Activated CD8-positive, alpha-beta T cell treated with anti-CD3 and anti-CD28 coated beads, Interleukin-2, amount 10 ng/mL, durations not matched to agents 7 days and 5 days (primary cell): Measurements from ENCODE around the gene ESYT1. TPM values are rescaled to one million over a fixed set of nuclear protein-coding genes. Genes with fewer than 3 reads are reported as not detected.

Experiments used
- ATAC-seq: fragments of 150-1000 bp; cut with Tn5 transposase; one replicate; pipeline ENCODE4 v1.10.0; 2021; ENCODE audit warnings: moderate library complexity
- CTCF ChIA-PET: fragments of 350-600 bp; sonication (Branson Sonifier 250); formaldehyde crosslinking; loops from one replicate; lab custom pipeline; 2021; ENCODE audit warnings: antibody characterized with exemption; lab: Charles Lee
- POLR2A ChIA-PET: fragments of 350-600 bp; sonication (Branson Sonifier 250); formaldehyde crosslinking; loops from one replicate; lab custom pipeline; 2021; ENCODE audit warnings: antibody characterized with exemption; lab: Charles Lee
- DNase-seq: peaks from one replicate; pipeline ENCODE4 v3.0.0-alpha.2; 2020
- H3K27ac Mint-ChIP-seq: one replicate; pipeline ENCODE4 v1.8.0; 2021; ENCODE audit warnings: mild to moderate bottlenecking, mixed read lengths
- H3K27me3 Mint-ChIP-seq: one replicate; pipeline ENCODE4 v1.8.0; 2021; ENCODE audit warnings: low read depth, mixed read lengths
- H3K36me3 Mint-ChIP-seq: one replicate; pipeline ENCODE4 v1.8.0; 2021; ENCODE audit warnings: low read depth, mixed read lengths
- H3K4me1 Mint-ChIP-seq: one replicate; pipeline ENCODE4 v1.8.0; 2021; ENCODE audit warnings: low read depth, mixed read lengths
- H3K4me3 Mint-ChIP-seq: one replicate; pipeline ENCODE4 v1.8.0; 2021; ENCODE audit warnings: mild to moderate bottlenecking, mixed read lengths
- H3K9me3 Mint-ChIP-seq: one replicate; pipeline ENCODE4 v1.8.0; 2022; ENCODE audit warnings: mixed read lengths; ENCODE audit not compliant: insufficient read depth
- total RNA-seq, 2 experiments: library from RNA; stranded (reverse); gene quantifications; one replicate each; pipeline ENCODE4 v1.2.3, GENCODE V29; 2021

ESYT1 gene
- total RNA-seq, result 100 to 1,000 TPM; 317 to 333 TPM

- peak; percentile 100 for DNase-seq
- Mint-ChIP-seq H3K36me3 (peaks cover 49% of the 10 kb centered on the region), H3K27ac (peak within 1 kb of the TSS; percentile 91), H3K4me3 (peak within 1 kb of the TSS; percentile 88), H3K27me3 (no peaks in the 10 kb centered on the region), H3K4me1 (peaks cover 70% of the 10 kb centered on the region), H3K9me3 (no peaks in the 10 kb centered on the region)
- peak; percentile 91 for ATAC-seq
- POLR2A ChIA-PET, result interaction anchor here (0.6 to 8.7 kb wide), 20 partner anchors 9 to 1349 kb away, joined by 3 to 77 read pairs (median 6); partner anchors contain the start of genes DNAJC14, MYL6, MYL6B and PA2G4
- CTCF ChIA-PET, result interaction anchor here (1.0 to 9.3 kb wide), 17 partner anchors 10 to 508 kb away, joined by 3 to 148 read pairs (median 9); partner anchors contain the start of genes ERBB3, MYL6, MYL6B and PA2G4
Observed at GRCh38 chr12:56127888-56128669, at the start of gene ESYT1. Gene ESYT1, plus strand, starts transcription at chr12:56128267. Its CDS starts 53 bp downstream, at chr12:56128320.

GRCh38 chr12:56078427-56078826, 49.6 kb upstream of the ESYT1 start:
- POLR2A ChIA-PET, result no interaction called here

GRCh38 chr12:56078931-56079722, 48.9 kb upstream of the ESYT1 start:
- POLR2A ChIA-PET, result interaction anchor here (0.8 to 5.2 kb wide), 3 partner anchors 9 to 24 kb away, joined by 3 to 26 read pairs (median 4); partner anchors contain the start of gene PA2G4
- H3K27ac Mint-ChIP-seq, result peak overlapping the region; percentile 43
- H3K9me3 Mint-ChIP-seq, result no peaks in the 10 kb centered on the region
- CTCF ChIA-PET, result interaction anchor here (0.7 to 5.8 kb wide), 17 partner anchors 9 to 325 kb away, joined by 3 to 45 read pairs (median 4); partner anchors contain the start of genes ESYT1, ORMDL2, PA2G4 and RAB5B
- peak overlapping the region; percentile 79 for H3K4me3 Mint-ChIP-seq
- DNase-seq, result peak; percentile 64
- H3K36me3 Mint-ChIP-seq, result no peaks in the 10 kb centered on the region
- peak; percentile 66 for ATAC-seq
- H3K27me3 Mint-ChIP-seq, result peaks cover 23% of the 10 kb centered on the region
- peaks cover 21% of the 10 kb centered on the region for H3K4me1 Mint-ChIP-seq

More at GRCh38 chr12:56078427-56078826, 49.6 kb upstream of the ESYT1 start:
- Mint-ChIP-seq H3K27me3 (peaks cover 18% of the 10 kb centered on the region), H3K36me3 (no peaks in the 10 kb centered on the region), H3K9me3 (no peaks in the 10 kb centered on the region), H3K4me3 (peak overlapping the region; percentile 79), H3K4me1 (peaks cover 21% of the 10 kb centered on the region), H3K27ac (no peak overlapping the region)
- ATAC-seq (no peak), DNase-seq (no peak)
- CTCF ChIA-PET, result interaction anchor here (1.4 to 5.8 kb wide), 3 partner anchors 12 to 32 kb away, joined by 3 to 45 read pairs (median 11); partner anchors contain the start of gene PA2G4

- POLR2A ChIA-PET, result interaction anchor here (0.8 to 5.2 kb wide), 4 partner anchors 8 to 32 kb away, joined by 3 to 26 read pairs (median 4); partner anchors contain the start of gene PA2G4
- Mint-ChIP-seq H3K27me3 (peaks cover 22% of the 10 kb centered on the region), H3K9me3 (no peaks in the 10 kb centered on the region), H3K36me3 (no peaks in the 10 kb centered on the region), H3K4me1 (peaks cover 22% of the 10 kb centered on the region), H3K4me3 (peak within 1 kb of the TSS; percentile 79), H3K27ac (peak within 1 kb of the TSS; percentile 46)
- ATAC-seq (peak; percentile 85), DNase-seq (peak; percentile 73)
- CTCF ChIA-PET, result interaction anchor here (0.7 to 5.8 kb wide), 17 partner anchors 10 to 326 kb away, joined by 3 to 45 read pairs (median 4); partner anchors contain the start of genes ESYT1, ORMDL2, PA2G4 and RAB5B
Observed at GRCh38 chr12:56079723-56080555, 48.1 kb upstream of the ESYT1 start, which contains the start of gene ERBB3. Gene ERBB3, plus strand, starts transcription at chr12:56080165. Its CDS starts 136 bp downstream, at chr12:56080301.

GRCh38 chr12:56080556-56081138, 47.4 kb upstream of the ESYT1 start:
- H3K27me3 Mint-ChIP-seq, result peaks cover 22% of the 10 kb centered on the region
- H3K36me3 Mint-ChIP-seq, result no peaks in the 10 kb centered on the region
- peak overlapping the region; percentile 16 for H3K27ac Mint-ChIP-seq
- DNase-seq (no peak), ATAC-seq (peak; percentile 1)
- ChIA-PET POLR2A (interaction anchor here (1.1 to 5.2 kb wide), 3 partner anchors 23 to 36 kb away, joined by 3 to 26 read pairs (median 3); partner anchors contain the start of gene PA2G4), CTCF (interaction anchor here (1.1 to 5.8 kb wide), 9 partner anchors 15 to 109 kb away, joined by 3 to 45 read pairs (median 5); partner anchors contain the start of genes PA2G4, RAB5B and ZC3H10)
- peaks cover 26% of the 10 kb centered on the region for H3K4me1 Mint-ChIP-seq
- H3K9me3 Mint-ChIP-seq, result no peaks in the 10 kb centered on the region
- H3K4me3 Mint-ChIP-seq, result peak overlapping the region; percentile 79

- CTCF ChIA-PET, result interaction anchor here (0.8 to 5.8 kb wide), 5 partner anchors 14 to 37 kb away, joined by 3 to 45 read pairs (median 3); partner anchors contain the start of genes PA2G4 and ZC3H10
- no peak for DNase-seq
- POLR2A ChIA-PET, result interaction anchor here (1.1 to 5.2 kb wide), 2 partner anchors 22 to 35 kb away, joined by 3 to 26 read pairs; partner anchors contain the start of gene PA2G4
- H3K27ac Mint-ChIP-seq, result no peak overlapping the region
- H3K4me3 Mint-ChIP-seq, result peak overlapping the region; percentile 79
- H3K9me3 Mint-ChIP-seq, result no peaks in the 10 kb centered on the region
- no peaks in the 10 kb centered on the region for H3K36me3 Mint-ChIP-seq
- no peak for ATAC-seq
- peaks cover 22% of the 10 kb centered on the region for H3K27me3 Mint-ChIP-seq
- H3K4me1 Mint-ChIP-seq, result peaks cover 29% of the 10 kb centered on the region
Observed at GRCh38 chr12:56081393-56082347, 46.4 kb upstream of the ESYT1 start.

- H3K36me3 Mint-ChIP-seq, result no peaks in the 10 kb centered on the region
- no peak overlapping the region for H3K27ac Mint-ChIP-seq
- peaks cover 22% of the 10 kb centered on the region for H3K27me3 Mint-ChIP-seq
- H3K4me3 Mint-ChIP-seq, result no peak overlapping the region
- DNase-seq (no peak), ATAC-seq (no peak)
- ChIA-PET CTCF (interaction anchor here (0.7 to 5.8 kb wide), 3 partner anchors 21 to 35 kb away, joined by 3 to 45 read pairs (median 3); partner anchors contain the start of gene PA2G4), POLR2A (interaction anchor here (5.2 kb wide), 1 partner anchor 21 kb away, joined by 26 read pairs; the partner anchor contains the start of gene PA2G4)
- peaks cover 29% of the 10 kb centered on the region for H3K4me1 Mint-ChIP-seq
- no peaks in the 10 kb centered on the region for H3K9me3 Mint-ChIP-seq
Observed at GRCh38 chr12:56082382-56082781, 45.7 kb upstream of the ESYT1 start.

- peaks cover 22% of the 10 kb centered on the region for H3K27me3 Mint-ChIP-seq
- no peaks in the 10 kb centered on the region for H3K9me3 Mint-ChIP-seq
- CTCF ChIA-PET, result interaction anchor here (0.7 to 4.0 kb wide), 5 partner anchors 13 to 36 kb away, joined by 3 to 22 read pairs (median 3); partner anchors contain the start of genes PA2G4 and ZC3H10
- POLR2A ChIA-PET, result interaction anchor here (5.2 kb wide), 1 partner anchor 21 kb away, joined by 26 read pairs; the partner anchor contains the start of gene PA2G4
- H3K27ac Mint-ChIP-seq, result no peak overlapping the region
- no peak for ATAC-seq
- no peak for DNase-seq
- H3K4me1 Mint-ChIP-seq, result peaks cover 30% of the 10 kb centered on the region
- no peaks in the 10 kb centered on the region for H3K36me3 Mint-ChIP-seq
- no peak overlapping the region for H3K4me3 Mint-ChIP-seq
Observed at GRCh38 chr12:56082967-56083366, 45.1 kb upstream of the ESYT1 start.
